ENCODE measurements around the gene MRPL17. TPM values are rescaled to one million over a fixed set of nuclear protein-coding genes. Genes with fewer than 3 reads are reported as not detected.

Gene MRPL17
- polyA plus RNA-seq, 3 donors, result 23.4 to 34.1 (median 34.0) TPM

- H3K27ac ChIP-seq (ENCODE audit: low read depth, low read length), result no peak overlapping the region
- 94 to 97% (median 96%) methylated on average over 36 of the region's 36 CpGs for WGBS, 3 donors
Observed at GRCh38 chr11:6640036-6640984, 42.8 kb downstream of the MRPL17 start.

DNA sequence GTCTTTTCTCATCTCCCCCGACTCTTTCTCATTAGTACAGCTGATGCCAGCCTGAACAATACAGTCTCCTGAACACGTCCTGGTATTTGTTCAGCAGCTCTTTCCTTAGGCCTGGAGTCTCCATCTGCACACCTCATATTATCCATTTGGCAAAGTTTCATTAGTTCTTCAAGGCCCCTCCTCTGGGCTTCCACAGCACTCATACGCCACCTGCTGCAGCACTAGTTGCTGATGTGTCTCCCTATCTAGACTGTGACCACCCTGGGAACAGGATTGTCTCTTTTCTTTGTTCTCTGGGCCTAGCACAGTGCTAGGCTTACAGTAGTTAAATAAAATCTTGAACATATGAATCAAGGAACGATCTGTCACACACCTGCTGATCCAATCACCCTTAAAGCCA lies 44.7 kb downstream of the MRPL17 start:
- H3K27ac ChIP-seq (ENCODE audit: low read depth, low read length), result no peak overlapping the region
- 54 to 75% (median 69%) methylated on average over 4 of the region's 4 CpGs for WGBS, 3 donors

- 29 to 40% (median 38%) methylated on average over 3 of the region's 3 CpGs for WGBS, 3 donors
- no peak overlapping the region for H3K27ac ChIP-seq (ENCODE audit: low read depth, low read length)
Observed at GRCh38 chr11:6637871-6638270, 45.3 kb downstream of the MRPL17 start.

- no peak overlapping the region for H3K27ac ChIP-seq (ENCODE audit: low read depth, low read length)
- 82 to 93% (median 89%) methylated on average over 3 of the region's 3 CpGs for WGBS, 3 donors
Observed at GRCh38 chr11:6636480-6636879, 46.7 kb downstream of the MRPL17 start.

GRCh38 chr11:6635082-6635932 lies 47.8 kb downstream of the MRPL17 start:
- 28 to 32% (median 29%) methylated on average over 10 of the region's 10 CpGs for WGBS, 3 donors
- H3K27ac ChIP-seq (ENCODE audit: low read depth, low read length), result no peak overlapping the region

GRCh38 chr11:6634534-6634933 lies 48.6 kb downstream of the MRPL17 start:
- WGBS, 3 donors, result 58 to 69% (median 66%) methylated on average over 1 of the region's 1 CpG

GRCh38 chr11:6633422-6634408 lies 49.4 kb downstream of the MRPL17 start:
- 91 to 93% (median 92%) methylated on average over 16 of the region's 16 CpGs for WGBS, 3 donors
- H3K27ac ChIP-seq (ENCODE audit: low read depth, low read length), result no peak overlapping the region

More at GRCh38 chr11:6634534-6634933, 48.6 kb downstream of the MRPL17 start:
- H3K27ac ChIP-seq (ENCODE audit: low read depth, low read length), result no peak overlapping the region

- H3K27ac ChIP-seq (ENCODE audit: low read depth, low read length), result no peak overlapping the region
- 89 to 95% (median 92%) methylated on average over 29 of the region's 29 CpGs for WGBS, 3 donors
Observed at GRCh38 chr11:6632116-6633073, 50.7 kb downstream of the MRPL17 start.

GRCh38 chr11:6631361-6631890 lies 51.7 kb downstream of the MRPL17 start:
- WGBS, 3 donors, result 90 to 97% (median 91%) methylated on average over 11 of the region's 11 CpGs
- no peak overlapping the region for H3K27ac ChIP-seq (ENCODE audit: low read depth, low read length)

GRCh38 chr11:6630632-6631291 lies 52.4 kb downstream of the MRPL17 start:
- 43 to 89% (median 85%) methylated on average over 24 to 28 of the region's 28 CpGs for WGBS, 3 donors
- H3K27ac ChIP-seq (ENCODE audit: low read depth, low read length), result no peak overlapping the region

Other genes starting within 250 kb of the MRPL17 start
- under 1 TPM in 2 of 3 donors, not detected in 1; 0.45 to 0.54 TPM for gene HPX, start 242.4 kb downstream of the MRPL17 start, polyA plus RNA-seq
- 10 to 100 TPM; 11.5 to 16.6 (median 12.8) TPM for gene TRIM3, start 209.4 kb downstream of the MRPL17 start, polyA plus RNA-seq
- gene ARFIP2, start 202.0 kb downstream of the MRPL17 start, polyA plus RNA-seq, result 10 to 100 TPM; 29.6 to 38.4 (median 33.5) TPM
- gene TIMM10B, start 201.8 kb downstream of the MRPL17 start, polyA plus RNA-seq, result 10 to 100 TPM; 15.6 to 27.1 (median 25.8) TPM
- 10 to 100 TPM in 2 of 3 donors, 1 to 10 TPM in 1; 2.7 to 13.7 (median 10.6) TPM for gene DNHD1, start 186.1 kb downstream of the MRPL17 start, polyA plus RNA-seq
- 10 to 100 TPM in 2 of 3 donors, 1 to 10 TPM in 1; 8.6 to 16.0 (median 16.0) TPM for gene RRP8, start 79.7 kb downstream of the MRPL17 start, polyA plus RNA-seq
- 100 to 1,000 TPM; 105 to 149 (median 120) TPM for gene ILK, start 79.6 kb downstream of the MRPL17 start, polyA plus RNA-seq
- 100 to 1,000 TPM in 2 of 3 donors, 10 to 100 TPM in 1; 75.3 to 111 (median 106) TPM for gene TAF10, start 71.1 kb downstream of the MRPL17 start, polyA plus RNA-seq
- 10 to 100 TPM; 18.7 to 49.0 (median 39.9) TPM for gene TPP1, start 63.9 kb downstream of the MRPL17 start, polyA plus RNA-seq
- gene DCHS1, start 27.5 kb downstream of the MRPL17 start, polyA plus RNA-seq, result 1 to 10 TPM; 3.0 to 9.3 (median 8.2) TPM
- gene OR2AG2, start 88.6 kb upstream of the MRPL17 start, polyA plus RNA-seq, result under 1 TPM in 1 of 3 donors, not detected in 2; 0.02 TPM
- not detected for gene OR2AG1, start 99.7 kb upstream of the MRPL17 start, polyA plus RNA-seq
- not detected for gene OR6A2, start 116.3 kb upstream of the MRPL17 start, polyA plus RNA-seq
- gene OR10A5, start 162.3 kb upstream of the MRPL17 start, polyA plus RNA-seq, result not detected
- not detected for gene OR10A2, start 179.7 kb upstream of the MRPL17 start, polyA plus RNA-seq
- not detected for gene OR10A4, start 193.3 kb upstream of the MRPL17 start, polyA plus RNA-seq
- gene OR2D2, start 209.2 kb upstream of the MRPL17 start, polyA plus RNA-seq, result not detected
- gene OR2D3, start 237.7 kb upstream of the MRPL17 start, polyA plus RNA-seq, result not detected
- 1 to 10 TPM in 1 of 3 donors, under 1 TPM in 2; 0.48 to 2.8 (median 0.90) TPM for gene ZNF215, start 243.1 kb upstream of the MRPL17 start, polyA plus RNA-seq

All from adipose tissue (tissue), 3 donors.